Measurements from ENCODE around the gene SFI1. TPM values are rescaled to one million over a fixed set of nuclear protein-coding genes. Genes with fewer than 3 reads are reported as not detected.
"Not testable (repeated sequence)": the region's sequence is repeated elsewhere in the genome, so short reads cannot be mapped to it uniquely, and the experiment has no call there.

Gene SFI1
- total RNA-seq, 1 donor from 2014 or later, result 19.8 TPM

- DNase-seq (ENCODE audit: extremely low read depth, low read depth, low spot score), result no peak
Measured at GRCh38 chr22:31586137-31586920, 90.0 kb downstream of the SFI1 start.

GRCh38 chr22:31588970-31589675 lies 92.8 kb downstream of the SFI1 start:
- DNase-seq (ENCODE audit: extremely low read depth, low read depth, low spot score), result no peak

- not testable (repeated sequence) for DNase-seq (ENCODE audit: extremely low read depth, low read depth, low spot score)
Measured at GRCh38 chr22:31590161-31590560, 93.8 kb downstream of the SFI1 start.

- DNase-seq (ENCODE audit: extremely low read depth, low read depth, low spot score), result no peak
Measured at GRCh38 chr22:31595271-31595670, 98.9 kb downstream of the SFI1 start.

- no peak for DNase-seq (ENCODE audit: extremely low read depth, low read depth, low spot score)
Measured at GRCh38 chr22:31602259-31602952, 106.1 kb downstream of the SFI1 start.

GRCh38 chr22:31603081-31603525 lies 106.8 kb downstream of the SFI1 start:
- no peak for DNase-seq (ENCODE audit: extremely low read depth, low read depth, low spot score)

GRCh38 chr22:31603574-31603973 lies 107.2 kb downstream of the SFI1 start:
- no peak for DNase-seq (ENCODE audit: extremely low read depth, low read depth, low spot score)

GRCh38 chr22:31604137-31604705 lies 107.9 kb downstream of the SFI1 start:
- no peak for DNase-seq (ENCODE audit: extremely low read depth, low read depth, low spot score)

GRCh38 chr22:31604746-31605705 lies 108.7 kb downstream of the SFI1 start:
- DNase-seq (ENCODE audit: extremely low read depth, low read depth, low spot score), result no peak

GRCh38 chr22:31605851-31606585 lies 109.7 kb downstream of the SFI1 start:
- DNase-seq (ENCODE audit: extremely low read depth, low read depth, low spot score), result no peak

- no peak for DNase-seq (ENCODE audit: extremely low read depth, low read depth, low spot score)
Measured at GRCh38 chr22:31607696-31608095, 111.4 kb downstream of the SFI1 start.

- no peak for DNase-seq (ENCODE audit: extremely low read depth, low read depth, low spot score)
Measured at GRCh38 chr22:31609716-31610115, 113.4 kb downstream of the SFI1 start.

GRCh38 chr22:31610611-31611010 lies 114.3 kb downstream of the SFI1 start:
- DNase-seq (ENCODE audit: extremely low read depth, low read depth, low spot score), result no peak

- no peak for DNase-seq (ENCODE audit: extremely low read depth, low read depth, low spot score)
Measured at GRCh38 chr22:31611061-31611760, 114.9 kb downstream of the SFI1 start.

- no peak for DNase-seq (ENCODE audit: extremely low read depth, low read depth, low spot score)
Measured at GRCh38 chr22:31612891-31613285, 116.6 kb downstream of the SFI1 start.

- DNase-seq (ENCODE audit: extremely low read depth, low read depth, low spot score), result no peak
Measured at GRCh38 chr22:31613286-31613903, 117.1 kb downstream of the SFI1 start.

- DNase-seq (ENCODE audit: extremely low read depth, low read depth, low spot score), result no peak
Measured at GRCh38 chr22:31613904-31614296, 117.6 kb downstream of the SFI1 start.

GRCh38 chr22:31614781-31615490 lies 118.6 kb downstream of the SFI1 start:
- no peak for DNase-seq (ENCODE audit: extremely low read depth, low read depth, low spot score)

Data from glomerular endothelial cell (primary cell).